ENCODE measurements around the gene HAPLN2.
"Not testable (repeated sequence)": the region's sequence is repeated elsewhere in the genome, so short reads cannot be mapped to it uniquely, and the experiment has no call there.

Gene HAPLN2

GRCh38 chr1:156598125-156598524 lies 21.1 kb upstream of the HAPLN2 start:
- no peak overlapping the region for H3K4me3 Mint-ChIP-seq
- H3K27me3 Mint-ChIP-seq (ENCODE audit: low read depth): no peaks in the 10 kb centered on the region
- H3K27ac Mint-ChIP-seq: no peak overlapping the region
- DNase-seq (ENCODE audit: low spot score): no peak
- H3K9me3 Mint-ChIP-seq: no peaks in the 10 kb centered on the region
- H3K36me3 Mint-ChIP-seq (ENCODE audit: low read depth): peaks cover 40% of the 10 kb centered on the region
- peaks cover 22% of the 10 kb centered on the region for H3K4me1 Mint-ChIP-seq (ENCODE audit: low read depth)

DNA sequence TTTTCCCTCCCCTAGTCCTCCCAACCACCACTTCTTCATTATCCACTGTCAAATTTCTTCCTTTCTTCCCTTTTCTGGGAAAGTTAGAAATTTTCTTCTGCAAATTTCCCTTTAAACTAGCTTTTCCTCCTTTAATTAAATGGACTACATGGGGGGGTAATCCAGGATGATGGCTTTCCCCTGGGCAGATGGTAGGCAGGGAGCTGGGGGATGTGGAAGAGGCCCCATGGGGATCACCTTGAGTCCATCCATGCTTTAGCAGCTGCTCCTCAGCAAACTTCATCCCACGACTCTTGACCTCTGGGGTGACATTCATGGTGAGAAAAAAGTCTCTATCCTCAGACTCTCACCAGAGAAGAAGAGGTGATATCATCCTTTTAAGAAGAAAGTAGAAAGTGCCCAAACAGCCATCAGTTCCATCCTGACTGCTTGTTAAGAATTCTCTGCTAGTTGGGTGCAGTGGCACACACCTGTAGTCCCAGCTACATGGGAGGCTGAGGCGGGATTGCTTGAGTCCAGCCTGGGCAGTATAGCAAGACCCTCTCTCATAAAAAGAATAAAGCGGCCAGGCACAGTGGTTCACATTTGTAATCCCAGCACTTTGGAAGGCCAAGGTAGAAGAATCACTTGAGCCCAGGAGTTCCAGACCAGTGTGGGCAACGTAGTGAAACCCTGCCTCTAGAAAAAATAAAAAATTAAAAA lies 20.3 kb upstream of the HAPLN2 start:
- Mint-ChIP-seq H3K9me3 (no peaks in the 10 kb centered on the region), H3K4me1 (ENCODE audit: low read depth) (peaks cover 22% of the 10 kb centered on the region), H3K4me3 (no peak overlapping the region), H3K27ac (no peak overlapping the region), H3K36me3 (ENCODE audit: low read depth) (peaks cover 38% of the 10 kb centered on the region), H3K27me3 (ENCODE audit: low read depth) (no peaks in the 10 kb centered on the region)
- no peak for DNase-seq (ENCODE audit: low spot score)

DNA sequence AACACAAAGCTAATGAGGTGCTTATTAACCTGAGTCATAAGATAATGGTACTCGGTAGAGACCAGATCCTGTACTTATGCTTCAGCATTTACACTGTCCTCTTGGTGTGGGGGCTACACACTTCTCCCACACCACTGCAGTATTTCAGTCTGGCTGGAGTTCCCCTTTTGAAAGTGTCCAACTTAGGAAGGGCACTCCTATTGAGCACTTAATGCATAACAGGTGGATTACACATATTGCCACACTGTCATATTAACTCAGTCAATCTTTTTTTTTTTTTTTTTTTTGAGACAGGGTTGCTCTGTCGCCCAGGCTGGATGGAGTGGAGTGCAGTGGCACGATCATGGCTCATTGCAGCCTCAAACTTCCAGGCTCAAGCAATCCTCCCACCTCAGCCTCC lies 19.4 kb upstream of the HAPLN2 start:
- Mint-ChIP-seq H3K4me1 (ENCODE audit: low read depth) (peaks cover 22% of the 10 kb centered on the region), H3K4me3 (peak overlapping the region; percentile 94), H3K36me3 (ENCODE audit: low read depth) (peaks cover 34% of the 10 kb centered on the region), H3K27me3 (ENCODE audit: low read depth) (no peaks in the 10 kb centered on the region), H3K27ac (no peak overlapping the region), H3K9me3 (no peaks in the 10 kb centered on the region)
- DNase-seq (ENCODE audit: low spot score): no peak

GRCh38 chr1:156600733-156601121 lies 18.5 kb upstream of the HAPLN2 start:
- Mint-ChIP-seq H3K4me1 (ENCODE audit: low read depth) (peaks cover 22% of the 10 kb centered on the region), H3K4me3 (peak overlapping the region; percentile 94), H3K9me3 (no peaks in the 10 kb centered on the region), H3K27me3 (ENCODE audit: low read depth) (no peaks in the 10 kb centered on the region), H3K36me3 (ENCODE audit: low read depth) (peaks cover 24% of the 10 kb centered on the region), H3K27ac (peak overlapping the region; percentile 98)
- DNase-seq (ENCODE audit: low spot score): no peak

DNA sequence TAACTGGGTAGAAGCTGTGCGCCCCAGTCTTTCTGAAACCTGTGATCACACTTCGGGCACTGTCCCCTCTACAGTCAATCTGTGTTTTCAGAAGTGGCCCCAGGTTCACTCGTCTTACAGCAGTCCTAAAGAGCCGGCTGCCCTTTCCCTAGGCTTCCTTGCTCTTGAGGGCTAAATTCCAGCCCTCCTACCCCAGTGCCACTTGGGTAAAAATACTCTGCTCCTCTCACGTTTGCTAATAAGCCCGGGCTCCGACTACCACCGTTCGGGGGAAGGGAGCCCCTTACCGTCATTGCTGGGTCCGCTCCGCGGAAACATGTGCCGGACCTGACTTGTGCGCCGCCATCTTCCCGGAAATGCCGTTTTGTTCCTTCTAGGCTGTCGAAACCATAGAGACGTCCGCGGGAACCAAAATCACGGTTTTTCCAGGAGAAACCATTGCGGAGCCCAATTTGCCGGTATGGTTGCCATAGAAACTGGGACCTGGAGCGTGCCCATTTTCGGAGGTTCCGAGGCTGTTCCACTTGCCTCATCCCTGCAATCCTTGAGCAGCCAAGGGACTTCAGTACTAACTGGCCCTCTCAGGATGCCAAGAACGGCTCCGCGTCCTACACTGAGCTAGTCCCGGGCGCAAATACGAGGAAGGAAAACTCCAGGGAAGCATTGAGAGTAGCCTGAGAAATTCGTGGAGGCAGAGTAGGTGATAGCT lies 17.9 kb upstream of the HAPLN2 start, which contains the start of gene GPATCH4:
Gene GPATCH4 (minus strand): TSS at position 358 of the 709 bp plus-strand sequence.
- Mint-ChIP-seq H3K4me1 (ENCODE audit: low read depth) (peaks cover 22% of the 10 kb centered on the region), H3K4me3 (peak within 1 kb of the TSS; percentile 94), H3K36me3 (ENCODE audit: low read depth) (peaks cover 21% of the 10 kb centered on the region), H3K27ac (peak within 1 kb of the TSS; percentile 98), H3K9me3 (no peaks in the 10 kb centered on the region), H3K27me3 (ENCODE audit: low read depth) (no peaks in the 10 kb centered on the region)
- peak; percentile 77 for DNase-seq (ENCODE audit: low spot score)

- Mint-ChIP-seq H3K4me3 (peak overlapping the region; percentile 94), H3K4me1 (ENCODE audit: low read depth) (peaks cover 21% of the 10 kb centered on the region), H3K27me3 (ENCODE audit: low read depth) (no peaks in the 10 kb centered on the region), H3K27ac (peak overlapping the region; percentile 98), H3K9me3 (no peaks in the 10 kb centered on the region), H3K36me3 (ENCODE audit: low read depth) (peaks cover 19% of the 10 kb centered on the region)
- DNase-seq (ENCODE audit: low spot score): no peak
Observed at GRCh38 chr1:156601892-156602291, 17.3 kb upstream of the HAPLN2 start.

GRCh38 chr1:156602557-156602993 lies 16.6 kb upstream of the HAPLN2 start:
- Mint-ChIP-seq H3K4me1 (ENCODE audit: low read depth) (peaks cover 21% of the 10 kb centered on the region), H3K9me3 (no peaks in the 10 kb centered on the region), H3K27me3 (ENCODE audit: low read depth) (no peaks in the 10 kb centered on the region), H3K4me3 (peak overlapping the region; percentile 61), H3K36me3 (ENCODE audit: low read depth) (peaks cover 14% of the 10 kb centered on the region), H3K27ac (peak overlapping the region; percentile 34)
- DNase-seq (ENCODE audit: low spot score): no peak

DNA sequence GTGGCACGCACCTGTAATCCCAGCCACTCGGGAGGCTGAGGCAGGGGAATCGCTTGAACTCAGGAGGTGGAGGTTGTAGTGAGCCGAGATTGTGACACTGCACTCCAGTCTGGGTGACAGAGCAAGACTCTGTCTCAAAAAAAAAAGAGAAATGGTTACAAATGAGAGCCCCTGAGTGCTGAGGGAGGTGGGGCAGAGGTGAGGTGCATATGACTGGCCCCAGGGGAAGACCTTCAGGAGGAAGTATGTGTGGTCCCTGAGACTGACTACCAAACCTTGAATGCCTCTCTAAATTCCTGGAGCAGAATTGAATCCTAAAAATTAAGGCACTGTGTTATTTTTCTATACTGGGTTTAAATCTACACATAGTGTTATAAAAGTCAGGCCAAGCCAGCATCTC lies 11.9 kb upstream of the HAPLN2 start:
- not testable (repeated sequence) for H3K4me3 Mint-ChIP-seq; H3K9me3 Mint-ChIP-seq; DNase-seq (ENCODE audit: low spot score); H3K36me3 Mint-ChIP-seq (ENCODE audit: low read depth); H3K27ac Mint-ChIP-seq
- Mint-ChIP-seq H3K4me1 (ENCODE audit: low read depth) (peaks cover 12% of the 10 kb centered on the region), H3K27me3 (ENCODE audit: low read depth) (peaks cover 12% of the 10 kb centered on the region)

GRCh38 chr1:156608036-156608674 lies 11.1 kb upstream of the HAPLN2 start:
- peak; percentile 48 for DNase-seq (ENCODE audit: low spot score)
- H3K4me3 Mint-ChIP-seq: no peak overlapping the region
- peaks cover 8% of the 10 kb centered on the region for H3K4me1 Mint-ChIP-seq (ENCODE audit: low read depth)
- H3K36me3 Mint-ChIP-seq (ENCODE audit: low read depth): no peaks in the 10 kb centered on the region
- H3K9me3 Mint-ChIP-seq: no peaks in the 10 kb centered on the region
- H3K27ac Mint-ChIP-seq: no peak overlapping the region
- peaks cover 19% of the 10 kb centered on the region for H3K27me3 Mint-ChIP-seq (ENCODE audit: low read depth)

- H3K36me3 Mint-ChIP-seq (ENCODE audit: low read depth): no peaks in the 10 kb centered on the region
- no peak overlapping the region for H3K4me3 Mint-ChIP-seq
- no peak overlapping the region for H3K27ac Mint-ChIP-seq
- DNase-seq (ENCODE audit: low spot score): peak; percentile 37
- peaks cover 24% of the 10 kb centered on the region for H3K27me3 Mint-ChIP-seq (ENCODE audit: low read depth)
- peaks cover 8% of the 10 kb centered on the region for H3K4me1 Mint-ChIP-seq (ENCODE audit: low read depth)
- H3K9me3 Mint-ChIP-seq: no peaks in the 10 kb centered on the region
Observed at GRCh38 chr1:156608981-156609380, 10.2 kb upstream of the HAPLN2 start.

DNA sequence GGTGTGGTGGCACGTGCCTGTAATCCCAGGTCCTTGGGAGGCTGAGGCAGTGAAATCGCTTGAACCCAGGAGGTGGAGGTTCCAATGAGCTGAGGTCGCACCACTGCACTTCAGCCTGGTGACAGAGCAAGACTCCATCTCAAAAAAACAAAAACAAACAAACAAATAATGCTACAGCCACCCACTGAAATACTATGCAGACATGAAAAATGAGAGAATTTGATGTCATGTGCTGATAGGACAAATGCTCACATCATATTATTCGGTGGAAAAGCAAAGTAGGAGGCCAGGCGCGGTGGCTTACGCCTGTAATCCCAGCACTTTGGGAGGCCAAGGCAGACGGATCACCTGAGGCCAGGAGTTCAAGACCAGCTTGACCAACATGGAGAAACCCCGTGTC lies 9.1 kb upstream of the HAPLN2 start:
- H3K9me3 Mint-ChIP-seq; H3K4me3 Mint-ChIP-seq; H3K4me1 Mint-ChIP-seq (ENCODE audit: low read depth); DNase-seq (ENCODE audit: low spot score); H3K27ac Mint-ChIP-seq; H3K36me3 Mint-ChIP-seq (ENCODE audit: low read depth): not testable (repeated sequence)
- H3K27me3 Mint-ChIP-seq (ENCODE audit: low read depth): peaks cover 33% of the 10 kb centered on the region

- no peaks in the 10 kb centered on the region for H3K9me3 Mint-ChIP-seq
- no peaks in the 10 kb centered on the region for H3K36me3 Mint-ChIP-seq (ENCODE audit: low read depth)
- H3K27me3 Mint-ChIP-seq (ENCODE audit: low read depth): peaks cover 43% of the 10 kb centered on the region
- H3K4me3 Mint-ChIP-seq: no peak overlapping the region
- DNase-seq (ENCODE audit: low spot score): no peak
- H3K27ac Mint-ChIP-seq: no peak overlapping the region
- peaks cover 9% of the 10 kb centered on the region for H3K4me1 Mint-ChIP-seq (ENCODE audit: low read depth)
Observed at GRCh38 chr1:156612666-156613065, 6.5 kb upstream of the HAPLN2 start.

DNA sequence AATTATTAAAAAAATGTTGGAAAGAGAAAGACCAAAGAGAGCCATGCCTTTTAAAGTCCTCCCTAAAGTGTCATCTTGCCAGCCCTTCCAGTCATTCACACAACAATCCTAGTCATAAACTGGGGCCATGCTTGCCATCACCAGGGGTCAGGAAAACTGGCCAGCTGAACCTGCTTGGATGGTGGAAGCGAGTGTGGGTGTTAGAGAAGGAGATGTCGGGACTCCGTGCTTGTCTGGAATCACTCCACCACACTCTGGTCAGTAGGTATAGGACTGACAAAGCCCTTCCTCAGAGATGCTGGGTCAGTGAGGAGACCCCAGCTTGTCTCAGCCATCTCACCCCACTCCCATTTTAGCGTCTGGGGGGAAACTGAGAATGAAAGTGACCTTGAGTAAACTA lies 3.3 kb upstream of the HAPLN2 start:
- Mint-ChIP-seq H3K4me3 (no peak overlapping the region), H3K27me3 (ENCODE audit: low read depth) (peaks cover 61% of the 10 kb centered on the region), H3K27ac (no peak overlapping the region), H3K4me1 (ENCODE audit: low read depth) (peaks cover 1% of the 10 kb centered on the region), H3K36me3 (ENCODE audit: low read depth) (no peaks in the 10 kb centered on the region), H3K9me3 (no peaks in the 10 kb centered on the region)
- no peak for DNase-seq (ENCODE audit: low spot score)

GRCh38 chr1:156616463-156616862 lies 2.8 kb upstream of the HAPLN2 start:
- H3K4me3 Mint-ChIP-seq: no peak overlapping the region
- H3K27ac Mint-ChIP-seq: no peak overlapping the region
- DNase-seq (ENCODE audit: low spot score): no peak
- peaks cover 1% of the 10 kb centered on the region for H3K4me1 Mint-ChIP-seq (ENCODE audit: low read depth)
- peaks cover 63% of the 10 kb centered on the region for H3K27me3 Mint-ChIP-seq (ENCODE audit: low read depth)
- H3K9me3 Mint-ChIP-seq: no peaks in the 10 kb centered on the region
- no peaks in the 10 kb centered on the region for H3K36me3 Mint-ChIP-seq (ENCODE audit: low read depth)
